Keratinocyte (primary cell): ENCODE measurements around the gene LYPD6B. TPM values are rescaled to one million over a fixed set of nuclear protein-coding genes. Genes with fewer than 3 reads are reported as not detected.
A peak's percentile ranks its signal among the peaks of the same experiment; 100 is the strongest.

ENCODE experiments used
- DNase-seq: peaks from one replicate; pipeline ENCODE4 v3.0.0-alpha.2; 2011; ENCODE audit warnings: low read depth, missing footprints, low spot score
- FAIRE-seq: peaks from 2 replicates; lab custom pipeline; 2011; peaks lifted over from hg19 to GRCh38; lab: Jason Lieb, UNC
- H2AFZ ChIP-seq: 2 replicates; pipeline ENCODE4 v1.6.0; 2012; ENCODE audit warnings: low read length, control low read depth, inconsistent platforms; ENCODE audit not compliant: control insufficient read depth
- H3K27ac ChIP-seq: 2 replicates; pipeline ENCODE4 v1.5.1; 2011; ENCODE audit warnings: low read length; ENCODE audit not compliant: control insufficient read depth, insufficient read depth
- H3K27me3 ChIP-seq: 3 replicates; pipeline ENCODE4 v1.6.0; 2011; ENCODE audit warnings: low read length; ENCODE audit not compliant: control insufficient read depth, insufficient read depth; ENCODE audit errors: extremely low read depth
- H3K36me3 ChIP-seq, 2 experiments: 2 replicates in 1 of 2; 3 replicates in 1 of 2; pipeline ENCODE4 v1.5.1; 2011; ENCODE audit warnings: low read length in 2 of 2, mild to moderate bottlenecking in 1 of 2; ENCODE audit not compliant: control insufficient read depth in 2 of 2, insufficient read depth in 2 of 2; ENCODE audit errors: extremely low read depth in 1 of 2
- H3K4me1 ChIP-seq: 3 replicates; pipeline ENCODE4 v1.5.1; 2011; ENCODE audit warnings: low read length; ENCODE audit not compliant: control insufficient read depth, insufficient read depth; ENCODE audit errors: extremely low read depth
- H3K4me2 ChIP-seq: 3 replicates; pipeline ENCODE4 v1.6.0; 2011; ENCODE audit warnings: low read depth, low read length; ENCODE audit not compliant: control insufficient read depth, insufficient read depth; ENCODE audit errors: extremely low read depth
- H3K4me3 ChIP-seq, 3 experiments: fragments of 200-600 bp in 1 of 3; sonication (generic) in 1 of 3; 2 replicates in 2 of 3; 3 replicates in 1 of 3; pipeline ENCODE4 v1.5.1; 2011 to 2016; ENCODE audit warnings: low read length in 3 of 3, mild to moderate bottlenecking in 3 of 3, control low read depth in 2 of 3, inconsistent platforms in 1 of 3, low read depth in 1 of 3, mixed read lengths in 1 of 3, mixed run types in 1 of 3, moderate library complexity in 1 of 3; ENCODE audit not compliant: control insufficient read depth in 2 of 3, insufficient read depth in 2 of 3; ENCODE audit errors: extremely low read depth in 1 of 3
- H3K79me2 ChIP-seq: 2 replicates; pipeline ENCODE4 v1.6.0; 2012; ENCODE audit warnings: low read length; ENCODE audit not compliant: control insufficient read depth, insufficient read depth
- H3K9ac ChIP-seq: 3 replicates; pipeline ENCODE4 v1.6.0; 2011; ENCODE audit warnings: low read length; ENCODE audit not compliant: control insufficient read depth, insufficient read depth; ENCODE audit errors: extremely low read depth
- H3K9me1 ChIP-seq: 3 replicates; pipeline ENCODE4 v1.6.0; 2011; ENCODE audit warnings: low read length; ENCODE audit not compliant: control insufficient read depth, insufficient read depth; ENCODE audit errors: extremely low read depth
- H3K9me3 ChIP-seq: 2 replicates; pipeline ENCODE4 v1.5.1; 2012; ENCODE audit warnings: low read depth, low read length; ENCODE audit not compliant: control insufficient read depth
- H4K20me1 ChIP-seq: 3 replicates; pipeline ENCODE4 v1.6.0; 2011; ENCODE audit warnings: low read length; ENCODE audit not compliant: control insufficient read depth, insufficient read depth; ENCODE audit errors: extremely low read depth
- EZH2 ChIP-seq: IDR thresholded peaks from one replicate; pipeline ENCODE4 v1.6.1; 2012; ENCODE audit warnings: inconsistent platforms, mild to moderate bottlenecking, low read length, moderate library complexity
- dilution Hi-C: fragments of 300-500 bp; cut with MboI; formaldehyde crosslinking; loops from one replicate; pipeline ENCODE4 v1.7.0; 2020; ENCODE audit warnings: low sequenced_read_pairs; ENCODE audit not compliant: extremely low pct_ligation_motif_present
- polyA plus RNA-seq, 5 experiments: library from polyadenylated mRNA; depleted of rRNA in 3 of 5; stranded (reverse) in 3 of 5; stranded (forward) in 1 of 5; unstranded in 1 of 5; fragments of >200 nt; gene quantifications; 1 replicate in 1 of 5; 2 replicates in 3 of 5; 3 replicates in 1 of 5; pipeline versions ENCODE4 v1.2.1 to v1.2.3, GENCODE V29; 2011 to 2012; ENCODE audit warnings: missing spikeins in 2 of 5, low read depth in 1 of 5, low replicate concordance in 1 of 5
- TF ChIP-seq, protein P1 (sequence below), 3 experiments: IDR thresholded peaks in 1 of 3; conservative IDR thresholded peaks in 1 of 3; optimal IDR thresholded peaks in 1 of 3; 2 replicates in 2 of 3; 3 replicates in 1 of 3; pipeline versions ENCODE3 to v1.5.1; 2011; ENCODE audit warnings: low read length in 3 of 3, mild to moderate bottlenecking in 3 of 3, moderate library complexity in 2 of 3, control low read depth in 1 of 3, inconsistent platforms in 1 of 3; ENCODE audit not compliant: insufficient read depth in 2 of 3; ENCODE audit errors: extremely low read depth in 1 of 3

Gene LYPD6B
- polyA plus RNA-seq, 1 donor (not counting 4 experiments of a cell fraction or from before 2014, with no cell fraction given) = 24.7 TPM

DNA sequence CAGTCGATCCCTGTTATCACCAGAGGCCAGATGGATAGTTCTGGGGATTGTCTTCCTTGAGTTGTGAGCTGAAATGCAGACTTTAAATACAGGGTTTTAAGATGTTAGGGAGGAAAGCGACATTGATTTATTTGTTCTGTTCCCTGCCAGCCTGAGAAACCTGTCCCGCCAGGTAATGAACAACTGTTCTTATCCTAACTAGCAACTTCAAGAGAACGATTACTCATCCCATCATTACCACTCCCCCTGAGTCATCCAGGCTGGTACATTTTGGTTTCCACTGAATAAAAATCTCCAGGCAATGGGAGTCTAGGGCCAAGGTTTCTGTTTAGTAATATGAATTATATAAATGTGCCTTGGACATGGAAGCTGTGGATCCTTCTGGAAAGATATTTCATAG is 131.2 kb downstream of the LYPD6B start:
- Histone ChIP-seq H3K9me3 (peaks cover 3% of the 10 kb centered on the region), H3K27me3 (no peaks in the 10 kb centered on the region), H3K27ac (peak overlapping the region; percentile 63), H3K9me1 (no peaks in the 10 kb centered on the region), H3K79me2 (no peaks in the 10 kb centered on the region), H3K4me3 (peak overlapping the region in 1 of 3 experiments; percentile 38), H3K4me1 (peaks cover 44% of the 10 kb centered on the region), H3K9ac (peak overlapping the region; percentile 45), H2AFZ (peak overlapping the region; percentile 73), H3K4me2 (peak overlapping the region; percentile 61), H3K36me3 (no peaks in the 10 kb centered on the region), H4K20me1 (no peaks in the 10 kb centered on the region)
- TF ChIP-seq EZH2 = no peak
- TF ChIP-seq, protein P1, sequence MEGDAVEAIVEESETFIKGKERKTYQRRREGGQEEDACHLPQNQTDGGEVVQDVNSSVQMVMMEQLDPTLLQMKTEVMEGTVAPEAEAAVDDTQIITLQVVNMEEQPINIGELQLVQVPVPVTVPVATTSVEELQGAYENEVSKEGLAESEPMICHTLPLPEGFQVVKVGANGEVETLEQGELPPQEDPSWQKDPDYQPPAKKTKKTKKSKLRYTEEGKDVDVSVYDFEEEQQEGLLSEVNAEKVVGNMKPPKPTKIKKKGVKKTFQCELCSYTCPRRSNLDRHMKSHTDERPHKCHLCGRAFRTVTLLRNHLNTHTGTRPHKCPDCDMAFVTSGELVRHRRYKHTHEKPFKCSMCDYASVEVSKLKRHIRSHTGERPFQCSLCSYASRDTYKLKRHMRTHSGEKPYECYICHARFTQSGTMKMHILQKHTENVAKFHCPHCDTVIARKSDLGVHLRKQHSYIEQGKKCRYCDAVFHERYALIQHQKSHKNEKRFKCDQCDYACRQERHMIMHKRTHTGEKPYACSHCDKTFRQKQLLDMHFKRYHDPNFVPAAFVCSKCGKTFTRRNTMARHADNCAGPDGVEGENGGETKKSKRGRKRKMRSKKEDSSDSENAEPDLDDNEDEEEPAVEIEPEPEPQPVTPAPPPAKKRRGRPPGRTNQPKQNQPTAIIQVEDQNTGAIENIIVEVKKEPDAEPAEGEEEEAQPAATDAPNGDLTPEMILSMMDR (optimal IDR thresholded peaks at IDR 0.05 in 1 of 3, IDR thresholded peaks at IDR 0.05 in 1 of 3, conservative IDR thresholded peaks at IDR 0.05 in 1 of 3; ENCODE audit: extremely low read depth in 1 of 3, insufficient read depth in 2 of 3, low read length in 3 of 3) = no peak
- DNase-seq (peak; percentile 46), FAIRE-seq (peak; percentile 89)
- dilution Hi-C loops = no loop called here

DNA sequence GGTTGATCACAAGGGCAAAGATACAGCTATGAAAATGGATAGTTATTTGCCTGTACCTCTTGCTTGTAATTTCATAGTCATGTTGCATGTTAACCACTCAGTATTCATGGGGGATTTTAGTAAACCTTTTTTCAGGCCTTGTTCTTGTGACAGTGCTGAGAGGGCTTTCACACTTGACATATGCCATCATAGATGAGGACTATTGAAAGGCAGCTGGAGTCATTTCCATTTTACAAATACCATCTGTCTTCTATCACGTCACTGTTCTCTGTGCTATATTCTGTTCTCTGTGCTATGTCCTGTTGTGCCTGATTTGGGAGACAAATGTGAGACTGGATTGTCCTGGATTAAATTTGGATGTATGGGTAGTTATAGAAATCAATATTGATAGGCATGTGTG is 131.7 kb downstream of the LYPD6B start:
- Histone ChIP-seq H3K9me3 (peaks cover 3% of the 10 kb centered on the region), H3K4me3 (peak overlapping the region in 1 of 3 experiments; percentile 38), H3K4me1 (peaks cover 42% of the 10 kb centered on the region), H3K9me1 (no peaks in the 10 kb centered on the region), H3K27me3 (no peaks in the 10 kb centered on the region), H3K79me2 (no peaks in the 10 kb centered on the region), H3K36me3 (no peaks in the 10 kb centered on the region), H3K4me2 (peak overlapping the region; percentile 61), H2AFZ (peak overlapping the region; percentile 73), H3K27ac (peak overlapping the region; percentile 63), H4K20me1 (no peaks in the 10 kb centered on the region), H3K9ac (peak overlapping the region; percentile 8)
- FAIRE-seq (peak; percentile 39), DNase-seq (no peak)
- TF ChIP-seq, protein P1 (optimal IDR thresholded peaks at IDR 0.05 in 1 of 3, IDR thresholded peaks at IDR 0.05 in 1 of 3, conservative IDR thresholded peaks at IDR 0.05 in 1 of 3; ENCODE audit: extremely low read depth in 1 of 3, insufficient read depth in 2 of 3, low read length in 3 of 3) = no peak
- TF ChIP-seq EZH2 = no peak
- dilution Hi-C loops = no loop called here
